ENCODE data around the gene SLC22A23. TPM values are rescaled to one million over a fixed set of nuclear protein-coding genes. Genes with fewer than 3 reads are reported as not detected.

The SLC22A23 gene
- total RNA-seq, 1 donor from 2014 or later, result 3.6 TPM

DNA sequence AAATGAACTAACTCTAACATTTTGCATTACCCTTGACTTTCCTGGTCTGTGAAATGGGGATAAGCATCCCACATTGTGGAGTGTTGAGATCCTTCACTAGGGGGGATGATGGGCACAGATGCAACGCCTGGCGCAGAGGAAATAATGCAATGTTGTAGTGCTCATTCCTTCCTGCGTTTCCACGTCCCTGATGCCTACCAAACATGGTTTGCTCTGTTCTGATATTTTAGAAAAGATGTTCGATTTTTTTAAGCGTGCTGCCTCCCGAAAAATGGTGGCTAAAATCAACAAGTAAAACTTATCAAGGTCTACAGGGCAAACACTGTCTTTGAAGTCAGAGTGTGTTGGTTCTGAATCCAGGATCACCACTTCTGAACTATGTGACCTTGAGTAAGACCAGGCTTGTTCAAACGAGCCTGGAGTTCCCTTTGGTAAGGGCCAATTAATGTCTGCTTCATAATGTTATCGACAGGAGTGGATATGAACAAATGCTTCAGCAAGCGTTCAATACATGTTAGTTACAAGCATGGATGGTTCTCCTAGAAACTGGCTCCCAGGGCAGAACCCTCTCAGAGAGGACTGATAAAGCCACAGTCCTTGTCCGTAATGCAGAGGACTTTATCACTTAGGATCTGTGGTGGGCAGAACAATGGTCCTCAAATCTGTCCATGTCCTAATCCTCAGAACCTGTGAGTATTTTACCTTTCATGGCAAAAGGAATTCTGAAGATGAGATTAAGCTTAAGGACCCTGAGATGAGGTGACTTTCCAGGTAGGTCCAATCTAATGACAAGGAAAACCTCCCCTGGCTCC, 44.7 kb downstream of the SLC22A23 start:
- no peak for TF ChIP-seq CTCF (IDR thresholded peaks at IDR 0.05; ENCODE audit: insufficient read depth, low read length, poor library complexity, severe bottlenecking)
- Histone ChIP-seq H3K4me3 (ENCODE audit: low read depth, low read length) (no peak overlapping the region), H3K27me3 (ENCODE audit: control insufficient read depth, insufficient read depth, low read length) (no peaks in the 10 kb centered on the region), H3K36me3 (ENCODE audit: control insufficient read depth, insufficient read depth, low read length) (no peaks in the 10 kb centered on the region)
- DNase-seq (ENCODE audit: low read depth), result no peak

- Histone ChIP-seq H3K4me3 (ENCODE audit: low read depth, low read length) (no peak overlapping the region), H3K36me3 (ENCODE audit: control insufficient read depth, insufficient read depth, low read length) (no peaks in the 10 kb centered on the region), H3K27me3 (ENCODE audit: control insufficient read depth, insufficient read depth, low read length) (no peaks in the 10 kb centered on the region)
- DNase-seq (ENCODE audit: low read depth), result no peak
- peak; percentile 73 for TF ChIP-seq CTCF (IDR thresholded peaks at IDR 0.05; ENCODE audit: insufficient read depth, low read length, poor library complexity, severe bottlenecking)
Observed at GRCh38 chr6:3410385-3411360, 46.2 kb downstream of the SLC22A23 start.

GRCh38 chr6:3409699-3410384, 47.0 kb downstream of the SLC22A23 start:
- no peak overlapping the region for H3K4me3 ChIP-seq (ENCODE audit: low read depth, low read length)
- no peak for DNase-seq (ENCODE audit: low read depth)
- no peaks in the 10 kb centered on the region for H3K36me3 ChIP-seq (ENCODE audit: control insufficient read depth, insufficient read depth, low read length)
- no peak for TF ChIP-seq CTCF (IDR thresholded peaks at IDR 0.05; ENCODE audit: insufficient read depth, low read length, poor library complexity, severe bottlenecking)
- H3K27me3 ChIP-seq (ENCODE audit: control insufficient read depth, insufficient read depth, low read length), result no peaks in the 10 kb centered on the region

GRCh38 chr6:3408665-3409064, 48.2 kb downstream of the SLC22A23 start:
- Histone ChIP-seq H3K36me3 (ENCODE audit: control insufficient read depth, insufficient read depth, low read length) (no peaks in the 10 kb centered on the region), H3K27me3 (ENCODE audit: control insufficient read depth, insufficient read depth, low read length) (no peaks in the 10 kb centered on the region), H3K4me3 (ENCODE audit: low read depth, low read length) (no peak overlapping the region)
- DNase-seq (ENCODE audit: low read depth), result no peak
- no peak for TF ChIP-seq CTCF (IDR thresholded peaks at IDR 0.05; ENCODE audit: insufficient read depth, low read length, poor library complexity, severe bottlenecking)

- Histone ChIP-seq H3K36me3 (ENCODE audit: control insufficient read depth, insufficient read depth, low read length) (no peaks in the 10 kb centered on the region), H3K27me3 (ENCODE audit: control insufficient read depth, insufficient read depth, low read length) (no peaks in the 10 kb centered on the region), H3K4me3 (ENCODE audit: low read depth, low read length) (no peak overlapping the region)
- DNase-seq (ENCODE audit: low read depth), result no peak
- TF ChIP-seq CTCF (IDR thresholded peaks at IDR 0.05; ENCODE audit: insufficient read depth, low read length, poor library complexity, severe bottlenecking), result no peak
Observed at GRCh38 chr6:3407840-3408239, 49.0 kb downstream of the SLC22A23 start.
